Neural progenitor cell (in vitro differentiated cells): ENCODE data around the gene THBS1. TPM values are rescaled to one million over a fixed set of nuclear protein-coding genes. Genes with fewer than 3 reads are reported as not detected.

Experiments
- DNase-seq: peaks from one replicate; pipeline ENCODE4 v3.0.0-alpha.2; 2016; ENCODE audit warnings: low spot score
- H2AFZ ChIP-seq: fragments of 200-600 bp; sonication (generic); replicated peaks from 2 replicates; pipeline ENCODE4 v1.6.1; 2016; ENCODE audit warnings: antibody characterized with exemption
- H3F3A ChIP-seq: fragments of 200-600 bp; sonication (generic); 2 replicates; pipeline ENCODE4 v1.6.1; 2016; ENCODE audit warnings: antibody characterized with exemption, low read depth
- H3K27ac ChIP-seq: fragments of 200-600 bp; sonication (generic); 2 replicates; pipeline ENCODE4 v1.5.1; 2016; ENCODE audit warnings: mild to moderate bottlenecking
- H3K27me3 ChIP-seq: fragments of 200-600 bp; sonication (generic); 2 replicates; pipeline ENCODE4 v1.6.1; 2016; ENCODE audit warnings: mild to moderate bottlenecking, moderate library complexity
- H3K36me3 ChIP-seq: fragments of 200-600 bp; sonication (generic); 2 replicates; pipeline ENCODE4 v1.5.1; 2016
- H3K4me1 ChIP-seq: fragments of 200-600 bp; sonication (generic); 2 replicates; pipeline ENCODE4 v1.6.1; 2016; ENCODE audit warnings: mixed run types
- H3K4me2 ChIP-seq: fragments of 200-600 bp; sonication (generic); 2 replicates; pipeline ENCODE4 v1.6.1; 2016
- H3K4me3 ChIP-seq: fragments of 200-600 bp; sonication (generic); 2 replicates; pipeline ENCODE4 v1.5.1; 2016
- H3K79me2 ChIP-seq: fragments of 200-600 bp; sonication (generic); 2 replicates; pipeline ENCODE4 v1.6.1; 2016; ENCODE audit warnings: low read depth
- H3K9ac ChIP-seq: fragments of 200-600 bp; sonication (generic); 2 replicates; pipeline ENCODE4 v1.6.1; 2016
- H3K9me3 ChIP-seq: fragments of 200-600 bp; sonication (generic); 2 replicates; pipeline ENCODE4 v1.5.1; 2016; ENCODE audit warnings: low read depth
- H4K20me1 ChIP-seq: fragments of 200-600 bp; sonication (generic); 2 replicates; pipeline ENCODE4 v1.6.1; 2016; ENCODE audit warnings: low read depth
- H3K27ac Mint-ChIP-seq: 3 replicates; pipeline ENCODE4 v1.8.0; 2021; ENCODE audit warnings: mixed read lengths
- H3K27me3 Mint-ChIP-seq: 2 replicates; pipeline ENCODE4 v1.8.0; 2022; ENCODE audit warnings: low read depth, mild to moderate bottlenecking, inconsistent platforms, moderate library complexity, mixed read lengths; ENCODE audit not compliant: insufficient read depth
- H3K36me3 Mint-ChIP-seq: 3 replicates; pipeline ENCODE4 v1.8.0; 2021; ENCODE audit warnings: mixed read lengths
- H3K4me1 Mint-ChIP-seq: 3 replicates; pipeline ENCODE4 v1.8.0; 2021; ENCODE audit warnings: mixed read lengths
- H3K4me3 Mint-ChIP-seq: 3 replicates; pipeline ENCODE4 v1.8.0; 2021; ENCODE audit warnings: mild to moderate bottlenecking, moderate library complexity, mixed read lengths
- H3K9me3 Mint-ChIP-seq: 3 replicates; pipeline ENCODE4 v1.8.0; 2020; ENCODE audit warnings: mixed read lengths
- CTCF ChIP-seq: fragments of 200-600 bp; sonication (generic); IDR thresholded peaks from 2 replicates; pipeline ENCODE4 v1.5.1; 2017; ENCODE audit warnings: antibody characterized with exemption, mild to moderate bottlenecking
- EZH2 ChIP-seq: fragments of 200-600 bp; sonication (generic); IDR thresholded peaks from 2 replicates; pipeline ENCODE4 v1.6.1; 2017; ENCODE audit warnings: antibody characterized with exemption, mild to moderate bottlenecking, moderate library complexity
- EZH2phosphoT487 ChIP-seq: fragments of 200-600 bp; sonication (generic); IDR thresholded peaks from 2 replicates; pipeline ENCODE4 v1.6.1; 2017; ENCODE audit warnings: antibody characterized with exemption
- total RNA-seq: library from RNA; depleted of rRNA; stranded (reverse); fragments of >200 nt; gene quantifications from 2 replicates; pipeline ENCODE4 v1.2.3, GENCODE V29; 2015; ENCODE audit warnings: low replicate concordance

THBS1 gene
- total RNA-seq, 1 donor from 2014 or later, result 14.6 TPM

GRCh38 chr15:39548561-39548960 lies 32.3 kb upstream of the THBS1 start:
- Histone ChIP-seq H3K9me3 (peaks cover 12% of the 10 kb centered on the region), H3K4me3 (no peak overlapping the region), H3K4me1 (no peaks in the 10 kb centered on the region), H3K36me3 (no peaks in the 10 kb centered on the region), H3K9ac (no peak overlapping the region), H3K4me2 (no peak overlapping the region), H2AFZ (no peak overlapping the region), H3K27ac (no peak overlapping the region), H3F3A (no peaks in the 10 kb centered on the region), H4K20me1 (no peaks in the 10 kb centered on the region), H3K79me2 (no peaks in the 10 kb centered on the region), H3K27me3 (no peaks in the 10 kb centered on the region)
- no peak overlapping the region for H3K4me3 Mint-ChIP-seq
- no peaks in the 10 kb centered on the region for H3K36me3 Mint-ChIP-seq
- peaks cover 3% of the 10 kb centered on the region for H3K9me3 Mint-ChIP-seq
- no peak for DNase-seq
- H3K27ac Mint-ChIP-seq, result no peak overlapping the region
- H3K27me3 Mint-ChIP-seq, result peaks cover 5% of the 10 kb centered on the region
- no peaks in the 10 kb centered on the region for H3K4me1 Mint-ChIP-seq
- TF ChIP-seq EZH2, result no peak
- no peak for TF ChIP-seq CTCF
- TF ChIP-seq EZH2phosphoT487, result no peak

DNA sequence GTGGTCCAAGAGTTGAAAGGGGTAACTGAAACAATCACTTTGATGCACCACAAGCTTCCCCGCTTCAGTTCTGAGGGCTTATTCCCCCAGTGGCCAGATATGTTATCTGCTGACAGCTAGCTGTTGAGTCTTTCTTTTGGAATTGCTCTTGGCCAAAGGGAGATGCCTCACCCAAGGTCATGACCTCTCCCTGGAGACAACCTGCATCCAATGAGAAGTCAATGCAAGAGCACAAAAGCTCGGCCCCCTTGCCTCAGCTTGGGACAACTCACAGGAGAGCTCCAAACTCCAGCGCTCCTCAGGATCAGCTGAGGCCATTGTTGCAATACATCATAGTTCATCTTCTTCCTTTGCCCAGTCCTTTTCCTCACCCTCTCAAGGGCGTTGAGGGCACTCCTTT lies 31.0 kb upstream of the THBS1 start:
- Histone ChIP-seq H3K4me1 (peaks cover 10% of the 10 kb centered on the region), H3K4me3 (no peak overlapping the region), H3K9me3 (peaks cover 9% of the 10 kb centered on the region), H3K27ac (no peak overlapping the region), H3K36me3 (no peaks in the 10 kb centered on the region), H3K4me2 (no peak overlapping the region), H4K20me1 (no peaks in the 10 kb centered on the region), H3F3A (no peaks in the 10 kb centered on the region), H3K79me2 (no peaks in the 10 kb centered on the region), H3K27me3 (no peaks in the 10 kb centered on the region), H2AFZ (no peak overlapping the region), H3K9ac (no peak overlapping the region)
- Mint-ChIP-seq H3K4me3 (no peak overlapping the region), H3K4me1 (peaks cover 12% of the 10 kb centered on the region), H3K9me3 (peaks cover 2% of the 10 kb centered on the region), H3K27me3 (peaks cover 5% of the 10 kb centered on the region), H3K36me3 (no peaks in the 10 kb centered on the region), H3K27ac (no peak overlapping the region)
- TF ChIP-seq CTCF (no peak), EZH2phosphoT487 (no peak), EZH2 (no peak)
- no peak for DNase-seq

GRCh38 chr15:39551476-39551875 lies 29.4 kb upstream of the THBS1 start:
- no peaks in the 10 kb centered on the region for H3K9me3 Mint-ChIP-seq
- H3K4me1 Mint-ChIP-seq, result peaks cover 13% of the 10 kb centered on the region
- H3K4me3 ChIP-seq, result no peak overlapping the region
- H3K9ac ChIP-seq, result no peak overlapping the region
- DNase-seq, result no peak
- H3K4me1 ChIP-seq, result peaks cover 12% of the 10 kb centered on the region
- no peaks in the 10 kb centered on the region for H3F3A ChIP-seq
- H3K36me3 Mint-ChIP-seq, result no peaks in the 10 kb centered on the region
- TF ChIP-seq EZH2, result no peak
- TF ChIP-seq EZH2phosphoT487, result no peak
- no peaks in the 10 kb centered on the region for H3K27me3 ChIP-seq
- H3K36me3 ChIP-seq, result no peaks in the 10 kb centered on the region
- H3K4me2 ChIP-seq, result no peak overlapping the region
- H3K4me3 Mint-ChIP-seq, result no peak overlapping the region
- H3K79me2 ChIP-seq, result no peaks in the 10 kb centered on the region
- H2AFZ ChIP-seq, result no peak overlapping the region
- H3K27ac Mint-ChIP-seq, result no peak overlapping the region
- peaks cover 5% of the 10 kb centered on the region for H3K27me3 Mint-ChIP-seq
- no peak overlapping the region for H3K27ac ChIP-seq
- no peaks in the 10 kb centered on the region for H3K9me3 ChIP-seq
- H4K20me1 ChIP-seq, result no peaks in the 10 kb centered on the region

DNA sequence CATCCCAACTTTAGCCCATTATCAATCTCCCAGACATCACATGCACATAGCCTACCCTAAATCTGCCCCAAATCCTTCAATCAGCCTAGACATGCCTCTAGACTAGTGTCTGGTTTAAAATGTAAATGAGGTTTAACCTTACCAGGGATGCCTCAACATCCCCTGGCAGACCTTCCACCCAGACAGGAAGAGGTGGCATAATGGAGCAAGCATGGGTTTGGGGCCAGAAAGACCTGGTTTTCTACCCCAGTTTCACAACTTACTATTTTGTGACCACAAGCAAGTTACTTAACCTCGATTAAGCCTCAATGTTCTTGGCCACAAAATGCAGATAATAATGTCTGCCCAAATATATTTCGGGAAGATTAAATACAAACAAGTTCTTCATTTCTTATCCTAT lies 28.3 kb upstream of the THBS1 start:
- Mint-ChIP-seq H3K4me1 (peaks cover 13% of the 10 kb centered on the region), H3K27ac (no peak overlapping the region), H3K9me3 (no peaks in the 10 kb centered on the region), H3K4me3 (no peak overlapping the region), H3K36me3 (no peaks in the 10 kb centered on the region), H3K27me3 (peaks cover 5% of the 10 kb centered on the region)
- Histone ChIP-seq H3K79me2 (no peaks in the 10 kb centered on the region), H3K9ac (no peak overlapping the region), H4K20me1 (no peaks in the 10 kb centered on the region), H3K4me1 (peaks cover 12% of the 10 kb centered on the region), H3K9me3 (no peaks in the 10 kb centered on the region), H3K27me3 (no peaks in the 10 kb centered on the region), H3F3A (no peaks in the 10 kb centered on the region), H3K4me2 (no peak overlapping the region), H3K36me3 (no peaks in the 10 kb centered on the region), H2AFZ (no peak overlapping the region), H3K27ac (no peak overlapping the region), H3K4me3 (no peak overlapping the region)
- DNase-seq, result no peak
- TF ChIP-seq CTCF (no peak), EZH2phosphoT487 (no peak), EZH2 (no peak)
